H1 (cell line): ENCODE data around the gene SHROOM3.

Source experiments
- EP300 ChIP-seq, 2 experiments: IDR thresholded peaks; 1 replicate in 1 of 2; 2 replicates in 1 of 2; pipeline ENCODE4 v1.6.1; 2011 to 2012; ENCODE audit warnings: low read depth in 2 of 2, low read length in 2 of 2, mild to moderate bottlenecking in 2 of 2, borderline replicate concordance in 1 of 2, inconsistent platforms in 1 of 2, moderate library complexity in 1 of 2
- EZH2 ChIP-seq: fragments of 200-600 bp; sonication (generic); IDR thresholded peaks from 2 replicates; pipeline ENCODE4 v1.7.1; 2012; ENCODE audit warnings: low read depth, mild to moderate bottlenecking, moderate library complexity, low read length, inconsistent platforms; ENCODE audit not compliant: severe bottlenecking
- JUND ChIP-seq: IDR thresholded peaks from 2 replicates; pipeline ENCODE4 v1.6.1; 2011; ENCODE audit warnings: mild to moderate bottlenecking, improper control_type of control experiment, low read length
- POLR2A ChIP-seq, 2 experiments: IDR thresholded peaks; 1 replicate in 1 of 2; 2 replicates in 1 of 2; pipeline ENCODE4 v1.6.1; 2011; ENCODE audit warnings: low read depth in 2 of 2, low read length in 2 of 2, mild to moderate bottlenecking in 2 of 2; ENCODE audit errors: control extremely low read depth in 1 of 2
- POLR2AphosphoS5 ChIP-seq: IDR thresholded peaks from 2 replicates; pipeline ENCODE4 v1.6.1; 2011; ENCODE audit warnings: low read depth, low read length
- RAD21 ChIP-seq, 2 experiments: IDR thresholded peaks in 1 of 2; conservative IDR thresholded peaks in 1 of 2; 2 replicates each; pipeline ENCODE4 v1.6.1; 2011; ENCODE audit warnings: low read depth in 2 of 2, low read length in 2 of 2, improper control_type of control experiment in 1 of 2, inconsistent platforms in 1 of 2, mild to moderate bottlenecking in 1 of 2, moderate library complexity in 1 of 2
- RFX5 ChIP-seq: IDR thresholded peaks from 2 replicates; pipeline ENCODE4 v1.6.1; 2011; ENCODE audit warnings: low read depth, low read length, improper control_type of control experiment, borderline replicate concordance
- SAP30 ChIP-seq: fragments of 300-600 bp; sonication (generic); IDR thresholded peaks from 2 replicates; pipeline ENCODE4 v1.7.1; 2012; ENCODE audit warnings: low read length, moderate library complexity, mild to moderate bottlenecking, inconsistent platforms; ENCODE audit not compliant: insufficient read depth, insufficient replicate concordance
- SIN3A ChIP-seq, 2 experiments: IDR thresholded peaks in 1 of 2; conservative IDR thresholded peaks in 1 of 2; 2 replicates each; pipeline ENCODE4 v1.6.1; 2011 to 2012; ENCODE audit warnings: low read length in 2 of 2, improper control_type of control experiment in 1 of 2, low read depth in 1 of 2, mild to moderate bottlenecking in 1 of 2
- SRF ChIP-seq: IDR thresholded peaks from 2 replicates; pipeline ENCODE4 v1.6.1; 2011; ENCODE audit warnings: mild to moderate bottlenecking, low read depth, low read length, moderate library complexity
- YY1 ChIP-seq: IDR thresholded peaks from 2 replicates; pipeline ENCODE4 v1.6.1; 2011; ENCODE audit warnings: low read depth, mild to moderate bottlenecking, low read length
- TF ChIP-seq, protein P1 (sequence below), 3 experiments: IDR thresholded peaks; 1 replicate in 2 of 3; 2 replicates in 1 of 3; pipeline versions ENCODE4 v1.5.1 to v1.6.1; 2011; ENCODE audit warnings: low read length in 3 of 3, mild to moderate bottlenecking in 3 of 3, inconsistent platforms in 2 of 3, low read depth in 1 of 3, moderate library complexity in 1 of 3; ENCODE audit not compliant: insufficient read depth in 1 of 3; ENCODE audit errors: control extremely low read depth in 1 of 3
- TF ChIP-seq, protein P2 (sequence below): IDR thresholded peaks from 2 replicates; pipeline ENCODE4 v1.6.1; 2012; ENCODE audit warnings: inconsistent platforms

DNA sequence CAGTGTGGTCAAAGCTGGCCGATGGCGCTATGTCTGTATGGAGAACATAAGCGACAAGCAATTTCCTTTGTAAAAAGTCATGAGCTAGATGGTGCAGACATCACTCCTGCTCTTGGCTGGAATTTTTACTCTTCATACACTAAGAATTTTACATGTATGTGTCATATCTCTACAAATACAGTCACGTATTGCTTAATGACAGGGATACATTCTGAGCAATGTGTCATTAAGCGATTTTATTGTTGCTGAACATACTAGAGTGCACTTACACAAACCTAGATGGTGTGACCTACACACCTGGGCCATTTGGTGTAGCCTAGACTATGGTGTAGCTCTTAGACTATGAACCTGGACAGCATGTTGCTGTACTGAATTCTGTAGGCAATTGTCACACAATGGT lies 277.5 kb downstream of the SHROOM3 start:
- TF ChIP-seq POLR2A (IDR thresholded peaks at IDR 0.05; ENCODE audit: control extremely low read depth in 1 of 2, low read depth in 2 of 2, low read length in 2 of 2) (no peak), SRF (no peak), YY1 (no peak), SIN3A (conservative IDR thresholded peaks at IDR 0.05 in 1 of 2, IDR thresholded peaks at IDR 0.05 in 1 of 2; ENCODE audit: low read depth in 1 of 2, low read length in 2 of 2) (no peak), RFX5 (no peak), RAD21 (IDR thresholded peaks at IDR 0.05 in 1 of 2, conservative IDR thresholded peaks at IDR 0.05 in 1 of 2; ENCODE audit: low read depth in 2 of 2, low read length in 2 of 2) (no peak), JUND (no peak), POLR2AphosphoS5 (no peak), EP300 (IDR thresholded peaks at IDR 0.05; ENCODE audit: borderline replicate concordance in 1 of 2, low read depth in 2 of 2, low read length in 2 of 2) (no peak), SAP30 (no peak), EZH2 (no peak)
- TF ChIP-seq, protein P1, sequence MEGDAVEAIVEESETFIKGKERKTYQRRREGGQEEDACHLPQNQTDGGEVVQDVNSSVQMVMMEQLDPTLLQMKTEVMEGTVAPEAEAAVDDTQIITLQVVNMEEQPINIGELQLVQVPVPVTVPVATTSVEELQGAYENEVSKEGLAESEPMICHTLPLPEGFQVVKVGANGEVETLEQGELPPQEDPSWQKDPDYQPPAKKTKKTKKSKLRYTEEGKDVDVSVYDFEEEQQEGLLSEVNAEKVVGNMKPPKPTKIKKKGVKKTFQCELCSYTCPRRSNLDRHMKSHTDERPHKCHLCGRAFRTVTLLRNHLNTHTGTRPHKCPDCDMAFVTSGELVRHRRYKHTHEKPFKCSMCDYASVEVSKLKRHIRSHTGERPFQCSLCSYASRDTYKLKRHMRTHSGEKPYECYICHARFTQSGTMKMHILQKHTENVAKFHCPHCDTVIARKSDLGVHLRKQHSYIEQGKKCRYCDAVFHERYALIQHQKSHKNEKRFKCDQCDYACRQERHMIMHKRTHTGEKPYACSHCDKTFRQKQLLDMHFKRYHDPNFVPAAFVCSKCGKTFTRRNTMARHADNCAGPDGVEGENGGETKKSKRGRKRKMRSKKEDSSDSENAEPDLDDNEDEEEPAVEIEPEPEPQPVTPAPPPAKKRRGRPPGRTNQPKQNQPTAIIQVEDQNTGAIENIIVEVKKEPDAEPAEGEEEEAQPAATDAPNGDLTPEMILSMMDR (IDR thresholded peaks at IDR 0.05; ENCODE audit: control extremely low read depth in 1 of 3, insufficient read depth in 1 of 3, low read depth in 1 of 3, low read length in 3 of 3), result no peak
- TF ChIP-seq, protein P2, sequence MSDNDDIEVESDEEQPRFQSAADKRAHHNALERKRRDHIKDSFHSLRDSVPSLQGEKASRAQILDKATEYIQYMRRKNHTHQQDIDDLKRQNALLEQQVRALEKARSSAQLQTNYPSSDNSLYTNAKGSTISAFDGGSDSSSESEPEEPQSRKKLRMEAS, result no peak
